Activated T-helper 1 cell treated with Interleukin-2 at 50 U/mL for 16 hours (primary cell): ENCODE measurements around the gene LPIN1.
A peak's percentile ranks its signal among the peaks of the same experiment; 100 is the strongest.
"Not testable (repeated sequence)": the region's sequence is repeated elsewhere in the genome, so short reads cannot be mapped to it uniquely, and the experiment has no call there.

Source experiments
- DNase-seq: peaks from one replicate; pipeline ENCODE4 v3.0.0-alpha.2; 2020; ENCODE audit warnings: low read depth

Gene LPIN1

DNA sequence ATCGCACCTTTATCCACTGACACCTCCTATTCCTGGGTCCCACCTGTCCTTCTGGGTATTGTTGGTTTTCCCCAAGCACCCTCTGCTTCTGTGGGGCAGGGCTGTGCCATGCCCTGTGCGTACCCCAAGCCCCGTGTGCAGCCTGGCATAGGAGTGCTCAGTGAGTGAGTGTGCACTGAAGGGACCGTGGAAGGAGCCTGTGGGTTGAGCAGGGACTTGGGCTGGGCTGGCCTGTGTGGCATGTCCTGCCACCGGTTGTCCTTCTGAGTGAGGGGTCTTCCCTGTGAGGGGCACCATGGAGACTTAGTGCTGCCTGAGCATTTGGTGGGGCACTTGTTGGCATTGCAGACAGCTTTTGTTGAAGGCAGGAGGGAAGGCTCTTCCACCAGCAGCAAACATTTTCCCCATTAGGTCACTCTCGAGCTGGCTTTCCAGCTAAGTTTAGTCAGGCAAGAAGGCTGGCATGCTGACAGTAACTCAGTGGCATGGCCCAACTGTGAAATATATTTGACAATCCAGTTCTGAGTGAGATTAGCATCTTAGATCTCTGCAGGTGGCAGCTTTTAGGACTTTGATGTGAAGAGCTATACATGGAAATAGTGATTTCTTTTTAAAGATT is 64.7 kb downstream of the LPIN1 start:
- DNase-seq, result no peak

GRCh38 chr2:11812466-11813248 is 66.2 kb downstream of the LPIN1 start:
- no peak for DNase-seq

GRCh38 chr2:11813345-11813744 is 66.9 kb downstream of the LPIN1 start:
- DNase-seq, result not testable (repeated sequence)

DNA sequence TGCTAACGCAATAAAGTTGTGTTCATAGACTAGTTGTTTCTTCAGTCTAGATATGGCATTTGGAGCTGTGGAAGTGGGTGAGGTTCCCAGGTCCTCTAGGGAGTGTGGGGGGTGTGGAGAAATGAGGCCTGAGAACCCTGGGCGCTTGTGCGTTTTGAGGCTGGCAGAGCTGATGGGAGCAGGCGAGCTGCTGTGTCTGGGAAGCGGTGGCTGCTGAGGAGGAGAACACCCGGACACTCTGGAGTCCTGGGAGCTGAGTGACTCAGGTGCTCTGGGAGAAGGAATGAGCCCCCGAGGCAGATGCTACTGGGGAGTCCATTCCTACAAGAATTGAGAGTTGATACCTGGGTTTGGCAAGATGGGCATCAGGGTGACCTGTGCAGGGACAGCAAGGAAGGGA is 67.5 kb downstream of the LPIN1 start:
- no peak for DNase-seq

GRCh38 chr2:11814979-11815510 is 68.6 kb downstream of the LPIN1 start:
- DNase-seq, result no peak

- DNase-seq, result not testable (repeated sequence)
These were observed 70.5 kb downstream of the LPIN1 start for GRCh38 chr2:11816935-11817334.

- no peak for DNase-seq
These were observed 72.8 kb downstream of the LPIN1 start for GRCh38 chr2:11819235-11819729.

DNA sequence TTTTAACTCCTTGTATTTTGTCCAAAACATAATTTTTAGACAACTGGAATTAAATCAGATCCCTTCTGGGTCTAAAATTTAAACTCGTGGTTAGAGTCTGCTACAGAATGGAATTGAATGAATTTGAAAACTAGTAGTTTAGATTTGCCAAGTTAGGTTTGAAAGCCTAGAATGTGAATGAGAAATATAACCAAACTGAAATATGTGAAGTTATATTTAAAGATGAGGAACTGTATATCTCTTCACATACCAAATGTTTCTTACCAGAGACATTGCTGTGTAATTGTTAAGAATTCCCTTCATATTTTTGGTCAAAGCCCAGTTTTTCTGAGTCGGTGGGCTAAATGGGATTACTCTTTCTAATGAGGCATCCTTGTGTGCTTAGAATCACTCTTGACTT is 74.2 kb downstream of the LPIN1 start:
- DNase-seq, result no peak

- no peak for DNase-seq
These were observed 75.3 kb downstream of the LPIN1 start for GRCh38 chr2:11821705-11822104.

DNA sequence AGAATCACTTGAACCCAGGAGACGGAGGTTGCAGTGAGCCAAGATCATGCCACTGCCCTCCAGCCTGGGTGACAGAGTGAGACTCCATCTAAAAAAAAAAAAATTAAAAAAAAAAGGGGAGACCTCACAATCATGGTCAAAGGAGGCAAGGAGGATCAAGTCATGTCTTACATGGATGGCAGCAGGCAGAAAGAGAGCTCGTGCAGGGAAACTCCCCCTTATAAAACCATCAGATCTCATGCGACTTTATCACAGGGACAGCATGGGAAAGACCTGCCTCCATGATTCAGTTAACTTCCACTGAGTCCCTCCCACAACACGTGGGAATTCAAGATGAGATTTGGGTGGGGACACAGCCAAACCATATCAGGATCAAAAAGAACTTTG is 75.9 kb downstream of the LPIN1 start:
- DNase-seq, result not testable (repeated sequence)

- no peak for DNase-seq
These were observed 76.5 kb downstream of the LPIN1 start for GRCh38 chr2:11822746-11823451.

GRCh38 chr2:11824901-11825828 is 78.7 kb downstream of the LPIN1 start:
- no peak for DNase-seq

GRCh38 chr2:11827547-11827946 is 81.1 kb downstream of the LPIN1 start:
- no peak for DNase-seq

DNA sequence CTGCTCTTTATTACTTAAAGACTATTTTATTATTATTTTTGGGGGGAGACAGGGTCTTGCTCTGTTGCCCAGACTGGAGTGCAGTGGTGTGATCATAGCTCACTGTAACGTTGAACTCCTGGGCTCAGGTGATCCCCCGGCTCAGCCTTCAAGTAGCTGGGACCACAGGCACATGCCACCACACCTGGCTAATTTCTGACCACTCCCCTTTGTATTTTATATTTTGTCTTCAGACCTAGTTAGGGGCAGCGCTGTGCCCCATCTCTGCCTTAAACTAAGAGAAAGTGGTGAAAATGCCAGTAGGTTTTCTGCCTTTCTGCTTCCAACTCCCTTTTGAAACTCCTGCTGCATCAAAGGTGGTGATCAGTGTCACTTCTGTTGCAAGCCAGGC is 82.5 kb downstream of the LPIN1 start:
- DNase-seq, result no peak

- peak; percentile 34 for DNase-seq
These were observed 83.0 kb downstream of the LPIN1 start for GRCh38 chr2:11829324-11829946.

DNA sequence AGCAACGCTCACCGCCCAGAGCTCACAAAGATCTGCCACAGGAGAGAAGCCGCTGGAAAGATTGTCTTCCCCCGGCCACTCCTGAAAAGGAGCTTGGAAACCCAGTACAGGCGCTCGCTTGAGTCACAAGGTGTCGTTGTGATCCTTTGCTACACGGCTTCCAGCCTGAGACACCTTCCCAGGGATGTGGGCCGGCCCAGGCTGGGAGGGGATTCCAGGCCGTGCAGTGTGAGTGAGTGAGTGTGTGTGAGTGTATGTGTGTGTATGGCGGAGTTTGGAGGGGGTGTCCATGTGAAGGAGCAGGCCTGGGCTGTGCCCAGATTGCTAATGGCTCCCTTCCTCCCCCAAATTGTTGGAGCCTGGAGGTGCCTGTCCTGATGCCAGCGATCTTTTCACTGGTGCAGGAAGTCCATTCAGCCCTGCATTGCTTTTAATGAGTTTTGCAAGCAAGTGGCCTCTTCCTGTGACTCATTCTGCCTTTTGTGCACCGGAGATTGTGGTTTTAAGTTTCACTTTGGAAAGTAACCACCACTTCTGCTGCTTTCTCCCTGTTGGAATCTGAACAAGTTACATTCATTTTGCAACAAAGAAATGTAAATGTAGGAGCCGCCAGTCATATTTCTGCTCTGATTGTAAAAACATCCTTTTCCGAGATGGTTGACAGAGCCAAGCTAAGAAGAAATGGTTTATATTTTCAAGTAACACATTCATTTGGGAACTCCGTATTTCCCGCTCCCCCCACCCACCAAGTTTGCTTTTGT is 83.7 kb downstream of the LPIN1 start:
- DNase-seq, result peak; percentile 15

GRCh38 chr2:11830708-11831301 is 84.4 kb downstream of the LPIN1 start:
- no peak for DNase-seq

DNA sequence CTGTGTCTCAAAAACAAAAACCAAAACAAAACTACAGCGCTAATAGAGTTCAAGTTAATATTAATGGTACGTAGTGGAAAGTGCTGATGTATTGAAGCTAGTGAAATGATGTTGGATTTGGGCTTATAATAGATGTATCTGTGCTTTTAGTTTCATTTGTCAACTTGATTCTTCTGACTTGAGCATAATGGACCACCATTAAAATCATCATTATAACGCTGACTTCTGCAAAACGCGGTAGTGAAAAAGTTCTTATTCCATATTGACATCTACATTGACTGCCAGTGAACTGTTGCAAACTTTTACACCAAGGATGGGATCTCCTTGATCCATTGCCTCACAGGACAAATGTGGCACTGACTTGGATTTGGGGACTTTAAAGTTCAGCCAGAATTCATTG is 85.0 kb downstream of the LPIN1 start:
- DNase-seq, result no peak

- no peak for DNase-seq
These were observed 86.1 kb downstream of the LPIN1 start for GRCh38 chr2:11832531-11832930.

DNA sequence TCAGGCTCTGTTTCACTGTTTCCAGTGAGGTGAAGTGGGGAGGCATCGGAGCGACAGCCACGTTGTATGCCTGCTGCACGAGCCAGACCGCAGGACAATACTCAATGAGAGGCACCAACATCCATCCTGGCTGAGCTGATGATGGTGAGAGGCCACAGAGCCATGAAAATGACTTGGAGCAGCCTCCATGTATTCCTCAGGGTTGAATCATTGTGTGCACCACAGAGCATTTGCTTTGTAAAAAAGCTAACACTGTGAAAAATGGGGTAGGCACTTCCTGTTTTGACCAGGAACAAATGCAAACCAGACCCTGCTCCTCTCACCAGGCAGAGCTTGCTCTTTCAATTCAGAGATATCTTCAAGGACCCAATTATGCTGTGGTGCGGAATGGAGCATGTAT is 87.2 kb downstream of the LPIN1 start:
- no peak for DNase-seq
